ENCODE results near the gene ZNF205. TPM values are rescaled to one million over a fixed set of nuclear protein-coding genes. Genes with fewer than 3 reads are reported as not detected.

Gene ZNF205
- total RNA-seq, 2 experiments from 2014 or later: not detected

GRCh38 chr16:3088925-3089716 lies 23.3 kb upstream of the ZNF205 start:
- no peak for ATAC-seq (ENCODE audit: poor library complexity)
- H3K4me1 Mint-ChIP-seq (ENCODE audit: low read depth): peaks cover 52% of the 10 kb centered on the region
- no peaks in the 10 kb centered on the region for H3K9me3 Mint-ChIP-seq
- no peak for DNase-seq
- CTCF ChIA-PET: no interaction called here
- H3K27me3 Mint-ChIP-seq: no peaks in the 10 kb centered on the region
- POLR2A ChIA-PET: interaction anchor here (1.1 to 4.5 kb wide), 2 partner anchors 12 to 13 kb away, joined by 3 to 35 read pairs; no protein-coding TSS in a partner anchor
- no peak overlapping the region for H3K4me3 Mint-ChIP-seq
- intact Hi-C loops (cut with DNase I, micrococcal nuclease): no loop called here
- no peak overlapping the region for H3K4me3 ChIP-seq (ENCODE audit: low read length)
- H3K27me3 ChIP-seq (ENCODE audit: control insufficient read depth in 1 of 2, insufficient read depth in 2 of 2, low read length in 2 of 2): no peaks in the 10 kb centered on the region
- no peak for TF ChIP-seq CTCF (IDR thresholded peaks at IDR 0.05)
- peaks cover 68% of the 10 kb centered on the region for H3K4me1 ChIP-seq (ENCODE audit: insufficient read depth, low read length)
- no peak overlapping the region for H3K27ac Mint-ChIP-seq
- no peaks in the 10 kb centered on the region for H3K36me3 ChIP-seq (ENCODE audit: insufficient read depth, low read length)
- H3K27ac ChIP-seq (ENCODE audit: low read depth in 1 of 2, low read length in 2 of 2): no peak overlapping the region
- H3K36me3 Mint-ChIP-seq (ENCODE audit: low read depth): no peaks in the 10 kb centered on the region
- H3K9me3 ChIP-seq (ENCODE audit: control insufficient read depth in 1 of 2, insufficient read depth in 1 of 2, low read length in 2 of 2): no peaks in the 10 kb centered on the region

- POLR2A ChIA-PET: interaction anchor here (1.1 to 2.1 kb wide), 2 partner anchors 11 to 13 kb away, joined by 3 to 20 read pairs; no protein-coding TSS in a partner anchor
- Mint-ChIP-seq H3K27me3 (no peaks in the 10 kb centered on the region), H3K4me1 (ENCODE audit: low read depth) (peaks cover 53% of the 10 kb centered on the region), H3K9me3 (no peaks in the 10 kb centered on the region), H3K36me3 (ENCODE audit: low read depth) (no peaks in the 10 kb centered on the region), H3K27ac (no peak overlapping the region), H3K4me3 (no peak overlapping the region)
- Histone ChIP-seq H3K9me3 (ENCODE audit: control insufficient read depth in 1 of 2, insufficient read depth in 1 of 2, low read length in 2 of 2) (no peaks in the 10 kb centered on the region), H3K27me3 (ENCODE audit: control insufficient read depth in 1 of 2, insufficient read depth in 2 of 2, low read length in 2 of 2) (no peaks in the 10 kb centered on the region), H3K36me3 (ENCODE audit: insufficient read depth, low read length) (no peaks in the 10 kb centered on the region), H3K4me1 (ENCODE audit: insufficient read depth, low read length) (peaks cover 76% of the 10 kb centered on the region), H3K4me3 (ENCODE audit: low read length) (no peak overlapping the region), H3K27ac (ENCODE audit: low read depth in 1 of 2, low read length in 2 of 2) (no peak overlapping the region)
- no peak for TF ChIP-seq CTCF (IDR thresholded peaks at IDR 0.05)
- DNase-seq: no peak
- CTCF ChIA-PET: no interaction called here
- no peak for ATAC-seq (ENCODE audit: poor library complexity)
- intact Hi-C loops (cut with DNase I, micrococcal nuclease): no loop called here
Measured at GRCh38 chr16:3089717-3090592, 22.4 kb upstream of the ZNF205 start.

- no peak for ATAC-seq (ENCODE audit: poor library complexity)
- intact Hi-C loops (cut with DNase I, micrococcal nuclease): no loop called here
- no peak overlapping the region for H3K4me3 ChIP-seq (ENCODE audit: low read length)
- no peak overlapping the region for H3K27ac ChIP-seq (ENCODE audit: low read depth in 1 of 2, low read length in 2 of 2)
- Mint-ChIP-seq H3K4me1 (ENCODE audit: low read depth) (peaks cover 53% of the 10 kb centered on the region), H3K36me3 (ENCODE audit: low read depth) (no peaks in the 10 kb centered on the region), H3K4me3 (no peak overlapping the region), H3K9me3 (no peaks in the 10 kb centered on the region), H3K27ac (peak overlapping the region; percentile 58), H3K27me3 (no peaks in the 10 kb centered on the region)
- ChIA-PET CTCF (interaction anchor here (0.6 kb wide), 1 partner anchor 37 kb away, joined by 3 read pairs; no protein-coding TSS in a partner anchor), POLR2A (interaction anchor here (2.1 kb wide), 1 partner anchor 15 kb away, joined by 20 read pairs; no protein-coding TSS in a partner anchor)
- H3K27me3 ChIP-seq (ENCODE audit: control insufficient read depth in 1 of 2, insufficient read depth in 2 of 2, low read length in 2 of 2): no peaks in the 10 kb centered on the region
- no peak for TF ChIP-seq CTCF (IDR thresholded peaks at IDR 0.05)
- H3K9me3 ChIP-seq (ENCODE audit: control insufficient read depth in 1 of 2, insufficient read depth in 1 of 2, low read length in 2 of 2): no peaks in the 10 kb centered on the region
- peaks cover 85% of the 10 kb centered on the region for H3K4me1 ChIP-seq (ENCODE audit: insufficient read depth, low read length)
- DNase-seq: no peak
- no peaks in the 10 kb centered on the region for H3K36me3 ChIP-seq (ENCODE audit: insufficient read depth, low read length)
Measured at GRCh38 chr16:3091551-3091950, 20.8 kb upstream of the ZNF205 start.

Data from CD4-positive, alpha-beta T cell (primary cell).